ENCODE data around the gene FOS.
"Not testable (repeated sequence)": the region's sequence is repeated elsewhere in the genome, so short reads cannot be mapped to it uniquely, and the experiment has no call there.

DNA sequence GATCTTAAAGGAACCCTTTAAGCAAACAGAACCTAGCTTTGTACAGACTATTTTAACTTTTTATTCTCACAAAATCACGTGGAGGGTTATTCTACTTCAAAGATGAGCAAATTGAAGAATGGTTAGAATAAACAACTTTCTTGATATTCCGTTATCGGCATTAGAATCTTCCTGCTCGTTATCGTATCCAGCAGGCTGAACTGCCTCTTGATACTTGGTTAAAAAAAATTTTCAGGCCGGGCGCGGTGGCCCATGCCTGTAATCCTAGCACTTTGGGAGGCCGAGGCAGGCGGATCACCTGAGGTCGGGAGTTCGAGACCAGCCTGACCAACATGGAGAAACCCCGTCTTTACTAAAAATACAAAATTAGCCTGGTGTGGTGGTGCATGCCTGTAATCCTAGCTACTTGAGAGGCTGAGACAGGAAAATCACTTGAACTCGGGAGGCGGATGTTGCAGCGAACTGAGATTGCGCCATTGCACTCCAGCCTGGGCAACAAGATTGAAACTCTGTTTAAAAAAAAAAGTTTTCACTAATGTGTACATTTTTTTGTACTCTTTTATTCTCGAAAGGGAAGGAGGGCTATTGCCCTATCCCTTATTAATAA, 4.0 kb downstream of the FOS start:
- TF ChIP-seq, protein P1, sequence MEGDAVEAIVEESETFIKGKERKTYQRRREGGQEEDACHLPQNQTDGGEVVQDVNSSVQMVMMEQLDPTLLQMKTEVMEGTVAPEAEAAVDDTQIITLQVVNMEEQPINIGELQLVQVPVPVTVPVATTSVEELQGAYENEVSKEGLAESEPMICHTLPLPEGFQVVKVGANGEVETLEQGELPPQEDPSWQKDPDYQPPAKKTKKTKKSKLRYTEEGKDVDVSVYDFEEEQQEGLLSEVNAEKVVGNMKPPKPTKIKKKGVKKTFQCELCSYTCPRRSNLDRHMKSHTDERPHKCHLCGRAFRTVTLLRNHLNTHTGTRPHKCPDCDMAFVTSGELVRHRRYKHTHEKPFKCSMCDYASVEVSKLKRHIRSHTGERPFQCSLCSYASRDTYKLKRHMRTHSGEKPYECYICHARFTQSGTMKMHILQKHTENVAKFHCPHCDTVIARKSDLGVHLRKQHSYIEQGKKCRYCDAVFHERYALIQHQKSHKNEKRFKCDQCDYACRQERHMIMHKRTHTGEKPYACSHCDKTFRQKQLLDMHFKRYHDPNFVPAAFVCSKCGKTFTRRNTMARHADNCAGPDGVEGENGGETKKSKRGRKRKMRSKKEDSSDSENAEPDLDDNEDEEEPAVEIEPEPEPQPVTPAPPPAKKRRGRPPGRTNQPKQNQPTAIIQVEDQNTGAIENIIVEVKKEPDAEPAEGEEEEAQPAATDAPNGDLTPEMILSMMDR (IDR thresholded peaks at IDR 0.05): not testable (repeated sequence)
- peak; percentile 26 to 54 for TF ChIP-seq POLR2A (IDR thresholded peaks at IDR 0.05)
- peak; percentile 62 for TF ChIP-seq POLR2AphosphoS5 (IDR thresholded peaks at IDR 0.05)
